Type B pancreatic cell (in vitro differentiated cells): Measurements from ENCODE around the gene AMIGO1. TPM values are rescaled to one million over a fixed set of nuclear protein-coding genes. Genes with fewer than 3 reads are reported as not detected.
A peak's percentile ranks its signal among the peaks of the same experiment; 100 is the strongest.

Experiments
- DNase-seq: peaks from one replicate; pipeline ENCODE4 v3.0.0; 2021; ENCODE audit warnings: mixed read lengths; ENCODE audit not compliant: unreplicated experiment; ENCODE audit errors: extremely low spot score
- H3K27ac Mint-ChIP-seq: 2 replicates; pipeline ENCODE4 v1.8.0; 2021; ENCODE audit warnings: mild to moderate bottlenecking, mixed read lengths
- H3K27me3 Mint-ChIP-seq: 2 replicates; pipeline ENCODE4 v1.8.0; 2021; ENCODE audit warnings: mixed read lengths
- H3K36me3 Mint-ChIP-seq: 2 replicates; pipeline ENCODE4 v1.8.0; 2021; ENCODE audit warnings: mixed read lengths
- H3K4me1 Mint-ChIP-seq: one replicate; pipeline ENCODE4 v1.8.0; 2021; ENCODE audit warnings: mixed read lengths; ENCODE audit not compliant: unreplicated experiment
- H3K4me3 Mint-ChIP-seq: 2 replicates; pipeline ENCODE4 v1.8.0; 2021; ENCODE audit warnings: mild to moderate bottlenecking, mixed read lengths
- H3K9me3 Mint-ChIP-seq: 2 replicates; pipeline ENCODE4 v1.8.0; 2021; ENCODE audit warnings: mixed read lengths
- CTCF ChIP-seq: fragments of 200-600 bp; sonication (generic); conservative IDR thresholded peaks from 2 replicates; pipeline ENCODE4 v1.5.0; 2021; ENCODE audit warnings: antibody characterized with exemption, mild to moderate bottlenecking
- total RNA-seq: library from RNA; stranded (reverse); gene quantifications from 2 replicates; pipeline ENCODE4 v1.2.1, GENCODE V29; 2021; ENCODE audit warnings: low replicate concordance

The AMIGO1 gene
- total RNA-seq, 1 donor from 2014 or later: 6.1 TPM

DNA sequence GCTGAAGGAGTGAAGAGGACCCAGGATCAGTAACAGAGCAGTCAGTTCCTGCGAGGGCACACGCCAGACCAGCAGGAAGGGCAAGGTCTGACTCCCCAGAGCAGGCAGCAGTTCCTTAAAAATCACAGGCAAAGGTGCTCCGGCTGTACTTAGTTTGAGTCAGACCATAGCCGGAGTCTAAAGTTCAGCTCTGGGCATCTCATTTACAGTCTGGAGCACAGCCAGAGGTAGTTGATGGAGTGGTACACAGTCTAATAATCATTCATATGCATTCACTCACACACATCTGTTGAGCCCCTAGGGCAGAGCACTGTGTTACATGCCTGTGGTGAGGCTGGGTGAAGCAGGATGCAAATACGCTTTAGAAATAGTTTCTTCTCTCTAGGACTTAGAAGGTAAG lies 7.3 kb upstream of the AMIGO1 start:
- DNase-seq: no peak
- TF ChIP-seq CTCF: no peak
- H3K9me3 Mint-ChIP-seq: no peaks in the 10 kb centered on the region
- H3K36me3 Mint-ChIP-seq: no peaks in the 10 kb centered on the region
- peaks cover 19% of the 10 kb centered on the region for H3K4me1 Mint-ChIP-seq
- H3K27me3 Mint-ChIP-seq: peaks cover 25% of the 10 kb centered on the region
- H3K27ac Mint-ChIP-seq: no peak overlapping the region
- H3K4me3 Mint-ChIP-seq: no peak overlapping the region

GRCh38 chr1:109514846-109515245 lies 5.3 kb upstream of the AMIGO1 start:
- Mint-ChIP-seq H3K36me3 (no peaks in the 10 kb centered on the region), H3K4me3 (no peak overlapping the region), H3K27me3 (peaks cover 28% of the 10 kb centered on the region), H3K9me3 (no peaks in the 10 kb centered on the region), H3K27ac (no peak overlapping the region), H3K4me1 (peaks cover 17% of the 10 kb centered on the region)
- no peak for DNase-seq
- TF ChIP-seq CTCF: no peak

- Mint-ChIP-seq H3K27ac (no peak overlapping the region), H3K9me3 (no peaks in the 10 kb centered on the region), H3K36me3 (no peaks in the 10 kb centered on the region), H3K27me3 (peaks cover 37% of the 10 kb centered on the region), H3K4me1 (peaks cover 28% of the 10 kb centered on the region), H3K4me3 (no peak overlapping the region)
- no peak for DNase-seq
- no peak for TF ChIP-seq CTCF
These were observed 3.7 kb upstream of the AMIGO1 start for GRCh38 chr1:109513110-109513710.

DNA sequence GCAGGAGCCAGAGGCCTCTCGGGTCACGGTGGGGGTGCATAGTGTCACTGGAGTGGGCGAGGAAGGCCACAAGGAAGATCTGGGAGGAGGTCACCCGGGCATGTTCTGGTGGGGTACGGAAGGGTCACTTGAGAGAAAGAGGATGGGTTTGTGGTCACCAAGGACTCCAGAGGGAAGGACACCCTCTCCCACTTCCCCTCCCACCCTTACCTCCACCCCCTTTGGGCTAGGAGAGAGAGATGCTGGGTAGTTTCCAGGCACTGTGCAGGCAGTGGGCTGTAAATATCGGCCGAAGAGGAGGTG lies 703 bp downstream of the AMIGO1 start:
- Mint-ChIP-seq H3K9me3 (no peaks in the 10 kb centered on the region), H3K4me1 (peaks cover 22% of the 10 kb centered on the region), H3K27ac (no peak overlapping the region), H3K36me3 (no peaks in the 10 kb centered on the region), H3K4me3 (peak overlapping the region; percentile 89), H3K27me3 (peaks cover 28% of the 10 kb centered on the region)
- no peak for TF ChIP-seq CTCF
- no peak for DNase-seq

DNA sequence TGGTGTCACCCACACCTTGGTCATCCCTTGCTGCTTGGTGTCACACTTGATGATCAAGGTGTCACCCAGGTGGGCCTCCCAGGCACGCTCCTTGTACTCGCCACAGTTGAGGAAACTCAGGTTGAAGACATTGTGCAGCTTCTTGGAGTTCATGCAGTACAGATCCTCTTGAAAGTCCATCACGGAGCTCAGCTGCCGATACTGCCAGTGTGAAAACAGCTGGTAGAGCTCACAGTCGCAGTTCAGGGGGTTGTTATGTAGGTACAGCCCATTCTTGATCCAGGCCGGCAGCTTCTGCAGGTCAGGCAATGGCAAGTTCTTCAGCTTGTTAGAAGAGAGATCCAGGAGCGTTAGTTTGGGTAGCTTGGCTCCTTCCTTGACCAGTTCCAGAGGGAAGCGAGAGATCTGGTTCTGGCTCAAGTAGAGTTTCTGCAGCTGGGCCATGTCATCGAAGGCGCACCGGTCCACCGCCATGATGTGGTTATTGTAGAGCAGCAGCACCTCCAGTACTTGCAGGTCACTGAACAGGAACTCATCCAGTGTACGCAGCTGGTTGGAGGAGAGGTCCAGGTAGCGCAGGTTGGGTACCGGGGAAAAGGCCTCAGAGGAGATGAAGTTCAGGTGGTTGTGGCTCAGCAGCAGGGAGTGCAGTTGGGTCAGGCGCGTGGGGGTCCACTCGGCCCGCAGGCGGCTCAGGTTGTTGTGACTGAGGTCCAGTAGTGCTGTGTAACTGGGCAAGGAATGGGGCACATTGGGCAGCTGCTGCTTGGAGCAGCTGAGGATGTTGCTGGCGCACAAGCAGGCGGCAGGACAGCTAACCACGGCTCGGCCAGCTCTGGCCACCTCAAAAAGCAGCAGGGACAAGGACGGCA lies 1.3 kb downstream of the AMIGO1 start:
- DNase-seq: no peak
- Mint-ChIP-seq H3K27me3 (peaks cover 28% of the 10 kb centered on the region), H3K4me1 (peaks cover 22% of the 10 kb centered on the region), H3K36me3 (no peaks in the 10 kb centered on the region), H3K4me3 (peak overlapping the region; percentile 89), H3K9me3 (no peaks in the 10 kb centered on the region), H3K27ac (no peak overlapping the region)
- no peak for TF ChIP-seq CTCF
